Omental fat pad (tissue), 4 donors: ENCODE measurements around the gene OR1C1. TPM values are rescaled to one million over a fixed set of nuclear protein-coding genes. Genes with fewer than 3 reads are reported as not detected.
"Not testable (repeated sequence)": the region's sequence is repeated elsewhere in the genome, so short reads cannot be mapped to it uniquely, and the experiment has no call there.

Source experiments
- ATAC-seq: fragments of 150-250 bp; one replicate; pipeline ENCODE4 v1.9.1; 2016; ENCODE audit warnings: mild to moderate bottlenecking, moderate library complexity; ENCODE audit not compliant: low FRiP score
- DNase-seq: peaks from one replicate; pipeline ENCODE4 v3.0.0-alpha.2; 2019; ENCODE audit warnings: low spot score
- CTCF ChIP-seq, 3 donors: fragments of 450-650 bp; IDR thresholded peaks; one replicate each; pipeline ENCODE4 v1.5.1; 2016 to 2017; ENCODE audit warnings: antibody characterized with exemption in 3 of 3, mild to moderate bottlenecking in 3 of 3, moderate library complexity in 2 of 3
- total RNA-seq, 4 donors: library from RNA; depleted of rRNA; stranded (reverse); fragments of >200 nt; gene quantifications; one replicate each; pipeline ENCODE4 v1.1.0, GENCODE V29; 2016

OR1C1 gene
- total RNA-seq, 4 donors from 2014 or later = not detected

GRCh38 chr1:247746391-247746935 is 13.9 kb downstream of the OR1C1 start:
- no peak for DNase-seq

GRCh38 chr1:247742215-247742760 is 18.1 kb downstream of the OR1C1 start:
- not testable (repeated sequence) for ATAC-seq, DNase-seq

More at GRCh38 chr1:247746391-247746935, 13.9 kb downstream of the OR1C1 start:
- no peak for TF ChIP-seq CTCF (IDR thresholded peaks at IDR 0.05)
- ATAC-seq = no peak

- DNase-seq (no peak), ATAC-seq (no peak)
- TF ChIP-seq CTCF (IDR thresholded peaks at IDR 0.05) = no peak
These were observed 18.6 kb downstream of the OR1C1 start for GRCh38 chr1:247741756-247742155.

GRCh38 chr1:247740721-247741120 is 19.6 kb downstream of the OR1C1 start:
- TF ChIP-seq CTCF (IDR thresholded peaks at IDR 0.05) = no peak
- ATAC-seq (no peak), DNase-seq (no peak)

- DNase-seq (no peak), ATAC-seq (no peak)
- no peak for TF ChIP-seq CTCF (IDR thresholded peaks at IDR 0.05)
These were observed 22.0 kb downstream of the OR1C1 start, which contains the start of gene OR14K1 for GRCh38 chr1:247738315-247738714. Gene OR14K1, plus strand, starts transcription at chr1:247738615. Its CDS starts 0 bp downstream, at chr1:247738615.

GRCh38 chr1:247721222-247721621 is 39.1 kb downstream of the OR1C1 start:
- TF ChIP-seq CTCF (IDR thresholded peaks at IDR 0.05) = no peak
- DNase-seq = no peak
- ATAC-seq = no peak

- DNase-seq = no peak
- TF ChIP-seq CTCF (IDR thresholded peaks at IDR 0.05) = no peak
- ATAC-seq = no peak
These were observed 43.8 kb downstream of the OR1C1 start, which contains the start of gene OR6F1 for GRCh38 chr1:247716546-247716945. Gene OR6F1, minus strand, starts transcription at chr1:247716646. Its CDS starts 3,891 bp downstream, at chr1:247712755.
